ENCODE measurements around the gene PIP4P1.
"Not testable (repeated sequence)": the region's sequence is repeated elsewhere in the genome, so short reads cannot be mapped to it uniquely, and the experiment has no call there.

Gene PIP4P1

DNA sequence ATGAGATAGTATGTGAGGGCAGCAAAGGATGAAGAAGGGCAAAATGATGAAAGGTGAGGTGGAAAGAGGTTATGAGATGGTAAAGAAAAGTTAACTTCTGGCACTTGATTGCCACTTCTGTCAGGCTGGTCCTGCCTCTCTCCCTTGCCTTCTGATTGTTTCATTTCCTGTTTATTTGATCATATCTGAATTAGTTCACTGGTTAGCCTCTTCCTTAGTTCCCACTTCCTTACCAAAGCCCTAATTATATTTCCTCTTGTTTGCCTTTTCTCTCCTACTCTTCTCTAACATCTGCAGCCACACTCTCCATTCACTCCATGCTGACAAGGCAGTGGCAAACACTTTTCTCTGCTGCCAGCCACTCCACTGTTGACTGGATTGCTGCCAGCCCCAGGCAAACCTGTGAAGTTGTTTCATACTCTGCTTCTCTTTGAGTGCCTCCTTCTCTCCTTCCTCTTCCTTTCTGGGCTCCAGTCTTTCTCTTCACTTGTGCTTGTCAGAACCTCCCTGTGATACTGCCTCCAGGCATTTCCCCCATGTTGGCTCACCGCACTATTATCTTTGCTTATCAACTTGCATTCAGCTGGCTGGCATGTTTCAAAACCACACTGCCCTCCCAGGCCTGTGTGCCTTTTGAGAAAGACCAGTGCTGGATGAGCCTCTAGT is 16.1 kb upstream of the PIP4P1 start:
- DNase-seq (ENCODE audit: low read depth in 2 of 2): no peak

DNA sequence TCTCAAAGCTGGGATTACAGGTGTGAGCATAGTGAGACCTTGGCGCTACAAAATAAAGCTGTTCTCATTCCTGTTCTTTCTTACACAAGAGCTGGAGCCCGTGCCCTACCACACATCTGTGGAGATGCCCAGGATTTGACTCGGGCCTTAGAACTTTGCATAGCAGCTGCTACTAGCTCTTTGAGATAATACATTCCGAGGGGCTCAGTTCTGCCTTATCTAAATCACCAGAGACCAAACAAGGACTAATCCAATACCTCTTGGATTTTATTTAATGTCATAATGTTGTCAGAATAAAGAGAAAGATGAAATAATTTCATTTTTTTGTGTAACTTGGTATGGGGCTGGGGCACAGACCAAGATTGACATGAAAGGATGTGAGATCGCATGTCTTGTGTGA is 15.5 kb upstream of the PIP4P1 start:
- no peak for DNase-seq (ENCODE audit: low read depth in 2 of 2)

DNA sequence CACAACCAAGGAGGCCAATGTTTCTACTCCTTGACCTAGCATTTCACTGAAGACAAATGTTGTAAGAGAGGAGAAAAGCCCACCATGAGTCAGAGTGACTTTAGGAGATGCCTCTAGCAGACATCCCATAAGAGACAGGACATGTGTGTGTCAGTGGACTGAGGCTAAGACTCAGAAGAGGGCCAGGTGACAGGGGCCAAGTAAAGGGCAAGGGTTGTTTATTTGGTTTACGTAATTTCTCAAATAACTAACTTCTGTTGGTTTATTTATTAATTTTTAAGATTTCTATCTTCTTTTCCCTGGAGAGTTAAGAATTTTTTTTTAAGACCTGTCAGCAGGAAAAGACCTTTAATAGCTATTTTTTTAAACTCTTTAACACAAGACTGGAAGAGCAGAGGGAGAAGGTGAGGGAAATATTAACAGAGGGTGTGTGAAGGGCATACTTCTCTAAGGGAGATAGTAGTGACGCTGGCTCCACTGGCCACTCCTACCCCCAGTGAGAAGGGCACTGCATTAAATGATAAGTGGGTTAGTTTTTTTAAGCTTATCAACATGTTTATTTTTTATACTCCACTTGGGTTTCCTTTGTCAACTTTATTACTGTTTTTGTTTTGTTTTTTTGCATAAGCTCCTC is 11.4 kb upstream of the PIP4P1 start:
- no peak for DNase-seq (ENCODE audit: low read depth in 2 of 2)

DNA sequence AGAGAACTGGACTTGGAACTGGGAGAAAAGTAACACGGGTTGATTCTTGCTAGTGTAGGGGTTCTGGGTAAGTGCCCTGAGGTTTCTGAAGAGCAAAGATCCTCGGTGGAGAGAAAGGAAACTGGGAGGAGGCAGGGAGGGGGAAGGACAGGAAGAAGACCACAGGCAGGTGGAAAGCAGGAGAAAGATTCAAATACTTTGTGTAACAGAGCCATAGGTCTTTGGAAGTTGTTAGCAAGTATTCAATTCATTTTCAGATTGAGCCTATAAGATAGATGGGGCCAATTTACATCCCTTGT is 9.3 kb upstream of the PIP4P1 start:
- DNase-seq (ENCODE audit: low read depth in 2 of 2): no peak

DNA sequence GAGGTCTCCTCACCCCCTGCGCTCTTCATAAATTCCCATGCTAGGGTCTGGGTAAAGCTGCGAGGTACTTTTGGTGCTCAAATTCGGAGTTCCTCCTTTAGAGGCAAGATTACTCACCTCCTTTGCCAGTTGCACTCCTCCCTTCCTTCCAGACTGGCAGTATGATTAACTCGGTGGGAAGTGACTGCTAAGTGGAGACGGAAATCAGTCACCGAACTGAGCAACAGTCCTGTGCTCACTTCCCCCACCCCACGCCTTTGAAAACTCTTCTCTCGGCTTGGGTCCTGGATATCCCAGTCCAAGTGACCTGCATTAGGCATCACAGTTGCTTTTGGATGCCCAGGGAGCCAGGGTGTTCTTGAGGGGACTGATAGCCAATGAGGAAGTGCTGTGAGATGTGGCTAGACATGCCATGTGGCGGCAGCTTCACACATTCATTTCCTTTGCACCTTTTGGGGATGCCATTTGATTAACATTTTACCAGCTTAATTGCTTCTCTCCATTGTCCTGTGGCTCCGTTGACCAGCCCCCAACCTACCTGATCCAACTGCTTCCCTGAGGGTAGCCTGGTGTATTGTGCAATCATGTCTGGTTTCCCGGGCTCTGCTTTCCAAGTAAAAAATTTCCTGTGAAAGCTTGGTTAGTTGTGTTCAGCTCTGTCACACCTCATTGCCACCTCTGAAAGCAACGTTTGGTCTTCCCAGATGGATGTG is 8.8 kb upstream of the PIP4P1 start:
- DNase-seq (ENCODE audit: low read depth in 2 of 2): peak; percentile 22 to 37

DNA sequence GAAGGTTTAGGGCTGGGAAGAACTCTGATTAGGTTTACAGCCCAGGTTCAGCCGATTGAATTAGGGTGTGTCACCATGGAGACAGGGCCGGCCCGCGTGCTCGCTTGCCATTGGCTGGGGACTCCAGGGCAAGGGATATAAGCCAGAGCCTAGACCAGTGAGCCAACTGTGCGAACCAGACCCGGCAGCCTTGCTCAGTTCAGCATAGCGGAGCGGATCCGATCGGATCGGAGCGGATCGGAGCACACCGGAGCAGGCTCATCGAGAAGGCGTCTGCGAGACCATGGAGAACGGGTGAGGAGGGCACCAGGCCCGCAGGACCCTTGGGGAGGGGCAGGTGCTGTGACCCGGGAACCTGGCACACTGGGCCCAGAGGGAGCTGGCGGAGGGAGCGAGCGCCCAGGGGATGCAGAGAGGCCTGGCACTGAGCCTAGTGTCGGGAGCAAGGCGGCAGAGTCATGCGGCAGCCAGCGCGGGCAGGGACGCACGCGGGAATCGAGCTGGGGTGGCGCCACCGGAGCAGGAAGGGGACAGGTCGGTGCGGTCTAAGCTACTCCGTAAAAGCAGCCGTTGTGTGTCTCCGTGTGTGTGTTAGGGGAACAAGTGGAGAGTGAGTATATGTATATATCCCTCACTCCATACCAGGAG is 8.1 kb upstream of the PIP4P1 start, which contains the start of gene PNP:
TSS of gene PNP (plus strand) at position 165 of the 648 bp plus-strand sequence. CDS start at position 284, 119 bp downstream.
- peak; percentile 63 to 76 for DNase-seq (ENCODE audit: low read depth in 2 of 2)

DNA sequence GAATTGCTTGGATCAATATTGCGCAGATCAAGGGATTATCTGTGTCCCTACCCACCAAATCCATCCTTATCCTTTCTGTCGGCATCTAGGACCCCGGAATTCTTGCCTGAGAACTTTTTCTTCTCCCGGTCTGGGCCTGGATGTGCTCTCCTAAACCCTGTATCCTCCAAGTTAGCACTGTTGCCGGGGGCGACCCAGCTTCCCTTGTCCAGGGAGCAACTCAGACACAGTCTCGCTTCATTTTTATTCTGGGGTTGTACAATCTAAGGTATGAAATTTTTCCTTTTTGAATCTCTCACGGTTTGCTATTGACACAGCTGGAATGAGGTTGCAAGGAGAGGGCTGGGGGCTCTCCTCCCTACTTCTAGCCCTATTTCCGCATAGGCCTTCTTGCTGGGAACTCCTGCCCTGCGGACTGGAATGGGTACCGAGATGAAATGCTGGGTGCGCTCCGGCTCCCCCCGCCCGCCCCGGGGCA is 7.6 kb upstream of the PIP4P1 start:
- no peak for DNase-seq (ENCODE audit: low read depth in 2 of 2)

DNA sequence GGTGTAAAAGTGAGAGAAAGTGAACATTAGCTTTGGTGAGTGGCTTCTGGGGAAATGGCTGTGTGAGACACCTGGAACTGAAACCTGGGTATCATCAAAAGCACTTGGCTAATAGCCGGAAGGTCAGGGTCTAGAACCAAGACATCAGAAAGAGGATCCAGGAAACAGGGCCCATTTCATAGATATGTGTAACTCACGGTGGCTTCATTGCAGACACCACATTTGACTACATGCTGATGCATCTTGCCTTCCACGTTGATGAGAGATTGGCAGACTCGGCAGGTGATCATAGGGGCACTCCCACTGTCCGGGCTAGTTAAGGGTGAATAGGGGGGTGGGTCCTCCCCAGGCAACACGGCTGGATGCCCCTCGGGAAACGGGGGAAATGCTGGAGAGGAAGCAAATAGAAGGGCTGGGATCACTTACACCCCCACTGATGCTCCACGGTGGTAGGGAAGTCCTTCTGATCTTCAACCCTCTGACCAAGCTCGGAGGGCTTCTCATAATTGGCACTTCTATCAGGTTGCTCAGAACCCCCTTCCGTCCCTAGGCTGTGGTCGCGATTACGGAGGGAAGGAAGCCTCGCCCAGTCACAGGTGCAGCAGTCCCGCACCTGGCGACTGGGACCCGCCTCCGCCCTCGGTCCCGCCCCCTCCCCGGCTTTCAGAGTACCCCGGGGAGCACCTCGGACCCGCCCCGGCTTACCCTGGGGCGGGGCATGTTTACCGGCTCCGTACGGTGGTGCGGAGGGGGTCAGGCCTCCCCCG is 593 bp downstream of the PIP4P1 start:
- DNase-seq (ENCODE audit: low read depth in 2 of 2): peak; percentile 16 to 30

DNA sequence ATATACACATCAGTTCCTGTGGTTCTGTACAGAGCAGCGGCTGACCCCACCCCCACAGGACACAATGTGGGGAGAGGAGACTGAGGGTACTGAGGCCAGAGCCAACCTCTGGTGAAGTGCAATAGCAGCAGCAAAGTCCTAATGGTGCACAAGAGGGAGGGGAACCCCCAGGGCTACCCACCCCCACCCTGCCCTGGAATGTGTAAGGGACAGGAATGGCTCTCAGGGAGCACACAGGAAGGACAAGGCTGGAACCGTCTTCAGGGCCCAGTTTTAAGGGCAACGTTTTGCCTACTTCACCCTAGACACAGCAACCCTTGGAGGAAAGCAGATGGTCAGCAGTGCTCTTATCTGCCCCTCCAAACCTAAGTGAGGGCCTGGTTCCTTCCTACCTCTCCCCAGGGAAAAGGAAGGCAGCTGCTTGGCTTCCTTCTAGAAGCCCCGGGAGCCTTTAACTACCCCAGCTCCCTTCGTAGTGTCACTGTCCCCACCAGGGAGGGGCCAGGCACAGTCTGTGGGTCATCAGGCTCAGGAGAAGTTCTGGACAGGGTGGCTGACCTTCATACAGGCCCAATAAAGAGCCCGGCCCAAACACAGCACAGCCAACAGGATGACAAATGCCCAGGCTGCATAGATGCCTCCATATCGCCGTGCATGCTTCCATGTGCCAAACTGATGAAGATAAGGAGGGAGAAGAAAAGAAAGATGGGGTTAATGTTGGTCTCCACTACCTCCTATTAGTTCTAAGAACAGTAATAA is 3.0 kb downstream of the PIP4P1 start:
- DNase-seq (ENCODE audit: low read depth in 2 of 2): no peak

DNA sequence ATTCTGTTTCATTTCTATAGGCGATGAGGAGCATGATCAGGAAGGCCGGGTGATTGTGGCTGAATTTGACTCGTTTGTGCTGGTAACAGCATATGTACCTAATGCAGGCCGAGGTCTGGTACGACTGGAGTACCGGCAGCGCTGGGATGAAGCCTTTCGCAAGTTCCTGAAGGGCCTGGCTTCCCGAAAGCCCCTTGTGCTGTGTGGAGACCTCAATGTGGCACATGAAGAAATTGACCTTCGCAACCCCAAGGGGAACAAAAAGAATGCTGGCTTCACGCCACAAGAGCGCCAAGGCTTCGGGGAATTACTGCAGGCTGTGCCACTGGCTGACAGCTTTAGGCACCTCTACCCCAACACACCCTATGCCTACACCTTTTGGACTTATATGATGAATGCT is 4.3 kb downstream of the PIP4P1 start:
- no peak for DNase-seq (ENCODE audit: low read depth in 2 of 2)

DNA sequence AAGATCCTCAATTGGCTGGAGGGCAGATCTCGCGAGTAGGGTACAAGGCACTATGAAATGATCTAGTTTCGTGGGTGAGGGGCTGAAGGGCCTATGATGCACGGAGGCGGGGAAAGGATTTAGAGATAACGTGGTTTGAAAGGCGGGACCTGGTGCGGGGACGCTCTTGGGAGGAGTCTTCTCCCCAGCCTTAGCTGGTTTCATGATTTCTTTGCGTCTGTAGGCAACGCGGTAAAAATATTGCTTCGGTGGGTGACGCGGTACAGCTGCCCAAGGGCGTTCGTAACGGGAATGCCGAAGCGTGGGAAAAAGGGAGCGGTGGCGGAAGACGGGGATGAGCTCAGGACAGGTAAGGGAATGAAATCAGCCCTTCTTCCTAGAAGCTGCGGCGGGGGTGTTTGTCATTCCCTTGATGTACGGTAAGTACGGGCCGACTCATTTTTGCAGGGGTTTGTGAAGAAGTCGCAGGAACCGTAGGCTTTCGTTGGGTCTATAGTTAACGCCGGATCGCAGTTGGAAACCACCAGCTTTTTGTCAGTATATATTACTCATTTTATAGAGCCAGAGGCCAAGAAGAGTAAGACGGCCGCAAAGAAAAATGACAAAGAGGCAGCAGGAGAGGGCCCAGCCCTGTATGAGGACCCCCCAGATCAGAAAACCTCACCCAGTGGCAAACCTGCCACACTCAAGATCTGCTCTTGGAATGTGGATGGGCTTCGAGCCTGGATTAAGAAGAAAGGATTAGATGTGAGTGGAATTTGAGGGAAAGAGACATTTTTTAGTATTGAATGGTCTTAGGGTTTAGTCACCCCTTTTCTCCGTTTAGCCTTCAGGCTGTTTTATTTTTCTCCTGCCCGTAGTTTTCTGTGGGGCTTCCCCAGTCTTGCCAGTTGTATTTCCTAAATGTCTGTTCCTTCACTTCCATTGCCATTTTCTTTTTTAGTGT is 5.6 kb downstream of the PIP4P1 start:
- peak in 1 of 2 donors; percentile 19 for DNase-seq (ENCODE audit: low read depth in 2 of 2)

DNA sequence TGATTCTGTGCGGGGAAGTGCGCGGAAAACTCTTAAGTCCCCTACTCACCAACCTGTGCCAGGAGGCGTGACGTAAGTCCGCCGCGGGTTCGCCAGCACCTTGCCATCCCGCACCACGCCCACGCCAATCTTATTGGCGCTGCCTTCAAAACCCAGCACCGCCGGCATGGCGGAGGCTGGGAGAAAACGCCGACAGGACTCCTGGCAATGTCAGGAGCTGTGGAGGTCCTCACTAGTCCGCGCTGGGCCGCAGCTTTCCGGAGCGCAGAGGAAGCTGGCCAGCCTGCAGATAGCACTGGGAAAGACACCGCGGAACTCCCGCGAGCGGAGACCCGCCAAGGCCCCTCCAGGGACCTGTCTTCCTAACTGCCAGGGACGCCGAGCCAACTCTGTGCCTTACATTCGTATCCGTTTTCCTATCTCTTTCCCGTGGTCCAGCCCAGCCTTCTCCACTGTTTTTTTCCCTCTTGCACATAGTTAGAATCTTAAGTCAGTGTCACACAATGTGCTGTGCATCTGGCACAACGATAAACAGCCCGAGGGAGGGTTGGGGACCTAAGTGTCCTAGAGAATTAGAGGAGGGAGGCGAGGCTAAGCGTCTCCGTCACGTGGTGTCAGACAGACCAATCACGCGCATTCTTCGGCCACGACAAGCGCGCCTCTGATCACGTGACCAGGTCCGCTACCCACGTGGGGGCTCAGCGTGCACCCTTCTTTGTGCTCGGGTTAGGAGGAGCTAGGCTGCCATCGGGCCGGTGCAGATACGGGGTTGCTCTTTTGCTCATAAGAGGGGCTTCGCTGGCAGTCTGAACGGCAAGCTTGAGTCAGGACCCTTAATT is 6.5 kb downstream of the PIP4P1 start, which contains the start of the genes APEX1 and OSGEP:
TSS of gene APEX1 (plus strand) at position 711 of the 839 bp plus-strand sequence. CDS start 420 bp downstream, outside the sequence.
TSS of gene OSGEP (minus strand) at position 297 of the 839 bp plus-strand sequence. CDS start at position 168, 129 bp downstream.
- peak; percentile 93 to 98 for DNase-seq (ENCODE audit: low read depth in 2 of 2)

DNA sequence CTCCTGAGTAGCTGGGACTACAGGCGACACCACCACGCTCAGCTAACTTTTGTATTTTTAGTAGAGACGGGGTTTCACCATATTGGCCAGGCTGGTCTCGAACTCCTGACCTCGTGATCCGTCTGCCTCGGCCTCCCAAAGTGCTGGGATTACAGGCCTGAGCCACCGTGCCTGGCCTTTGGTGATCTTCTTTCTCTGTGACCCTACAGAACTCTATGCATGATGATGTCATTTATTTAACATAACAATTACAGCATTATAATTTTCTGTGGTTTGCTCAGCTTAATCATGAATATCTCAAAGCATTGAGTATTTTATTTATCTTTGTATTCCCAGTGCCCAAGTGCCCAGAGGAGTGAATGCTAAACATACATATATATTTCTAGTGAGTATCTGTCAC is 8.4 kb downstream of the PIP4P1 start:
- not testable (repeated sequence) for DNase-seq (ENCODE audit: low read depth in 2 of 2)

DNA sequence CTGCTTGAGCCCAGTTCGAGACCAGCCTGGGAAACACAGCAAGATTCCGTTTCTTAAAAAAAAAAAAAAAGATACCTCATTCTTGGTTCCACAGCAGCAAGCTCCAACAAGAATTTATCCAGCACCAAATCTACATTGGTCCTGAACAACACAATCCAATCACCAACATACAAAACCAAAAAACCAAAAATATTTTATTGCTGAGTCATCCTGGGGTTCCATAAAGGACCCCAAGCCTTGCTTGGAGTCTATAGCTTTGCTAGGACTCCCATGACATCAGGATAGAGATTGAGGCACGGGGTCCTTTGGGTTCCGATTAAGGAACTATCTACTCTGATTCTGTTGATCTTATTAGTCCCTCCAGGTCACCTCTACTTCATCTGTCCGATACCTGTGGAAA is 14.3 kb downstream of the PIP4P1 start:
- no peak for DNase-seq (ENCODE audit: low read depth in 2 of 2)

DNA sequence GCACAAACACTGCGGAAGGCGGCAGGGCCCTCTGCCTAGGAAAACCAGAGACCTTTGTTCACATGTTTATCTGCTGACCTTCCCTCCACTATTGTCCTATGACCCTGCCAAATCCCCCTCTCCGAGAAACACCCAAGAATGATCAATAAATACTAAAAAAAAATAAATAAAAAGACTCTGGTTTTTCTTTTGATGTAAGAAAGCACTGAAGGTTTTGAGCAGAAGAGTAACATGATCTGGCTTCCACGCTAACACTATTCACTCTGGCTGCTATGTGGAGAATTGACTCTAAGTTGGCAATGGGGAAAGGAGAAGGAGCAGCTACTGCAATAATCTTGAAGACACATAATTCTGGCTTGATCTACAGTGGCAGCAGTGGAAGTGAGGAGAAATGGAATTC is 17.6 kb downstream of the PIP4P1 start:
- not testable (repeated sequence) for DNase-seq (ENCODE audit: low read depth in 2 of 2)

DNA sequence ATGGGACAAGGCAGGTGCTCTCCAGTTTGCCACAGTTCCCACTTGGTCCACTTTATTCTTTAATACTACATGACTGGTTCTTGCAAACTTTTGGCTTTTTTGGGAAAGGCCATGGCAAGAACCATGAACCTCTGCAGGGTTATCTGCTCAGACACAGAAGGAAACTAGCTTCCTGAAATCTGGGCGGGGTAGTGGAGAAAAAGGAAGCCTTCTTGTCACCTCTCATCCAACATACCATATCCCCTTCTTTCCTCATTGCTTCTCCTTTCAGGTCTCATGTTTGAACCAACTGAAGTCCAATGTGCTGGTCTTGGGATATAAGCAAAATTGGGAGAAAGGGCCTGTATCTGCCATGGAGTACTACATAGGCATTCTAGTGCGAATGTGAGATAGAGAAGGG is 19.8 kb downstream of the PIP4P1 start:
- no peak for DNase-seq (ENCODE audit: low read depth in 2 of 2)

DNA sequence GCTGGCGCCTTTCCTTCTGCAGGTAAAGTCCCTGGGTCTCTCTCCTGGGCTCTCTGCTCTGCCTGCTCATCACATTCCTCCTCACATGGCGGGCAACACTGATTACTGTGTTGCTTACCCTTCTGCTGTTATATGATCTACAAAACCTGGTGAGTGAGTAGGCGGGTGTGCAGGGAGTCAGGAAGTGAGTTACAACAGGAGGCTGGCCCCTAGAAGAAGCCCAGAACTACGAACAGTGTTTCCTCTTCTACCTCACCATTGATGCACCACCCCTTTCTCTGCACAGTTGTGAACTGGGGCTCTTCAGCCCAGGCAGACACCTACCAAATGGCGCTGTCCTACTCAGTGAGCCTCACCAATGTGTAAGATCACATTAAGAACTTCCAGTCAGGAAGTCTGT is 20.4 kb downstream of the PIP4P1 start:
- no peak for DNase-seq (ENCODE audit: low read depth in 2 of 2)

DNA sequence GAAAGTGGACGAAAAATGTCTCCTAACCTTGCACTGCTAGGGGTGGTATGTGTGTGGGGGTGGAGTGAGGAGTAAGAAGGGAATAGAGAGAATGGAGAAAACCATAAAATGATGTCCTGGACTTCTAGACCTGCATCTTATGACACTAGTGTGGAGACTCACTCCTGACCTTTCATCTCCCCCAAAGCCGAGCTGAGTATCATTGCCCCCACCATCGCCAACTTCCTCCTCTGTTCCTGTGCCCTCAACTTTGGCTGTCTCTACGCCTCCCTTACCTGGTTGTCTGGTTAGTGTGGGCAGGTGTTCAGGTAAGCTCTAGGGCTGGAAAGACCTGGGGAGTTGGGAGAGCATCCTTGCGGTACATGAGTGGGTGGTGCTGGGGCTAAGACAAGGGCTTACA is 20.8 kb downstream of the PIP4P1 start:
- no peak for DNase-seq (ENCODE audit: low read depth in 2 of 2)

DNA sequence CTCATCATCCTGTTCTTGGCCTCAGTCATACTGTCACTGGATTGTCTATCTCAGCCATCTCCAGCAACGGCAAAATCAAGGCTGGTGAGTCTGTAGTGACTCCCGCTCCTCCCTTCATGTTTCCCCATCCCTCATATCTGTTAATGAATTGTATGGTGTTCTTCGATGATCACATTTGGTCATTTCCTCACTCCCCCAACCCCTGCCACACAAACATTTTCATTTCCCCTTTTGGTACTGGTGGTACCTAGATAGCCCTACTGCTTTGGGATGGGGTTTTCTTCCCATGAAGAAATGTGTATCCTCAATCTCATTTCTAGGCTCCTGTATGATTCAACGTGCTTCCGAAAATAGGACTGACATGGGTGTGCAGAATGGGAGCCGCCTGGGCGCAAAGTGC is 22.6 kb downstream of the PIP4P1 start:
- DNase-seq (ENCODE audit: low read depth in 2 of 2): no peak

All from stimulated activated CD8-positive, alpha-beta memory T cell treated with anti-CD3 and anti-CD28 coated beads, Interleukin-15, amount 100 ng/mL, for 4 hours (primary cell).